ENCODE results near the gene DPF3.
"Not testable (repeated sequence)": the region's sequence is repeated elsewhere in the genome, so short reads cannot be mapped to it uniquely, and the experiment has no call there.

The DPF3 gene

GRCh38 chr14:72758993-72759392 is 134.9 kb downstream of the DPF3 start:
- no peak for DNase-seq

DNA sequence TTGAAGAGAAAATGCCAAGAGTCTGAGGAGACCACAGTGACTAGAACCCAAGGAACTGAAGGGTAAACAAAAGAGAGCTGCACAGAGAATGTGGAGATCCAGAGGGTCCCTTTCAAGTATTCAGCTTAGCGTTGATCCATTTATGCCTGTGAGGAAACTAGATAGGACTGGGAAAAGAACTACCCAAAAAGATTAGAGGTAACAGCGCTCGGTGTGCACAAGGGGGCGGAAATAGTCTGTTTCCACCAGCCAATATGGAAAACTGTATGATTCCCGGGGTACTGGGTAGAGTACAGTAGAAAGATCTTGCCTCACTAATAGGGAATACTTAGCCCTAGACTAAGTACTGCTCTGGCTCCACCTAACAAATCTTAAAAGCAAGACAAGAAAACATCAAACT is 135.5 kb downstream of the DPF3 start:
- no peak for DNase-seq

- no peak for DNase-seq
These were observed 136.9 kb downstream of the DPF3 start for GRCh38 chr14:72756967-72757366.

- DNase-seq = no peak
These were observed 138.1 kb downstream of the DPF3 start for GRCh38 chr14:72755766-72756165.

DNA sequence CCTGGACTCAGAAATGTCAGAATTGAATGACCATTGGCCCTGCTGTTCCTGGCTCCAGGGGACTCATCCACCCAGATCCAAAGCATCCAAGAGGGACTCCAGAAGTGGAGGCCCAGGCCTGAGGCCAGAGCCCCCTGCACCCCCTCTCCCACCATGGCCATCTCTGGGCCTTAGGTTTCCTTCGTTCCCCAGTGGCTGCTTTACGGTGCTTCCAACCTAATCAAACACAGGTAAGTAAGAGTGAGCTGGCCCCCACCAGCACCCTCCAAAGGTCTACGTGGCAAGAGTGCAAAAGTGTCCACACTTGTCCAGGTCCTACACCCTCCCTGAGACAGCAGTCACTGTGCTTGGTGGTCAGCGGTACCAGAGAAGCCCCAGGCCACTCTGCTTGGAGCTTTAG is 139.0 kb downstream of the DPF3 start:
- DNase-seq = no peak

GRCh38 chr14:72753879-72754400 is 140.0 kb downstream of the DPF3 start:
- no peak for DNase-seq

- no peak for DNase-seq
These were observed 140.7 kb downstream of the DPF3 start for GRCh38 chr14:72753044-72753710.

GRCh38 chr14:72752034-72752412 is 141.9 kb downstream of the DPF3 start:
- DNase-seq = no peak

GRCh38 chr14:72751276-72752033 is 142.4 kb downstream of the DPF3 start:
- DNase-seq = no peak

- DNase-seq = not testable (repeated sequence)
These were observed 145.0 kb downstream of the DPF3 start for GRCh38 chr14:72748921-72749320.

- no peak for DNase-seq
These were observed 146.2 kb downstream of the DPF3 start for GRCh38 chr14:72747652-72748051.

DNA sequence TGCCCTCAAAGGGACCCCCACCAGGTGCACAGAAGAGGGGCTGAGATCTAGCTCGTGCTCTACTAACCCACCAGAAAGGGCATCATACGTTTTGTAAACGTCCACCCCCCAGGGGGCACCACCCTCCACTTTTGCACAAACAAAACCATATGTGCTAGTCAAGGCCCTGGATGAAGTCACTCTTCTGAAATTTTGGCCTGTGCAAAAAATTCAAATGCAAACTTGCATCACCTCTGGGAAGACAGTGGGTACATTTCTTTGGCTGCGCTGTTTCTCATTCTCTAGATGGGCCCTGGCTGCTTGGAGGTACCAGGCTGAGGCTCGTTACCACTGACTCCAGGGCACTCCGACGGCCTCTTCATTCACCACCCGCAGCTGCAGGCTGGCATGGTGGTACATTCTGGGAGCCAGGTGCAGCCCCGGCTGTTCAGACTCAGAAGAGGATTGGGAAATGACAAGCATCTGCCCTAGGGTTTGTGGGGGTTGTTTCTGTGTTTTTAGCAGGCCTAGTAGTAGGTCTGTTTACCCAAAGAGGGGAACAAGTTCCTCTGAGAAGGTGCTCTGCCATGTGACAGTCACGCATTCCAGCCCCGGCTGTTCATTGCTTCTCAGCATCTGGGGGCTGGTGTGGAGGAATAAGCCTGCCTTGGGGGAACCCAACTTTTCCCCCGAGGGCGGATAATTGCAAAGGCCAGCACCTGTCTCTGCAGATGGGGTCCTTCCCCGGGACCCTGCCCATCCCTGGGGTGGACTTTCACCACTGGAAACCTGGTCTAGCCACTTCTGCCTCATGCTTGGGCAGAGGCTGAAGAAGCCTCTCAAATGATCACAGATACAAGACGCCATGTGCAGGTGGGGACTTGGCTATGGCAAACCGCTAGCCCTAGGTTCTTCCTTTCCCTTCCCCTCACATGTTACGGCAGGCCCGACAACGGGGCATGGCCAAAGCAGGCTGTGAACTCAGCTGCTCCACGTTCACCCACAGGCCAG is 147.6 kb downstream of the DPF3 start:
- peak; percentile 94 for DNase-seq

DNA sequence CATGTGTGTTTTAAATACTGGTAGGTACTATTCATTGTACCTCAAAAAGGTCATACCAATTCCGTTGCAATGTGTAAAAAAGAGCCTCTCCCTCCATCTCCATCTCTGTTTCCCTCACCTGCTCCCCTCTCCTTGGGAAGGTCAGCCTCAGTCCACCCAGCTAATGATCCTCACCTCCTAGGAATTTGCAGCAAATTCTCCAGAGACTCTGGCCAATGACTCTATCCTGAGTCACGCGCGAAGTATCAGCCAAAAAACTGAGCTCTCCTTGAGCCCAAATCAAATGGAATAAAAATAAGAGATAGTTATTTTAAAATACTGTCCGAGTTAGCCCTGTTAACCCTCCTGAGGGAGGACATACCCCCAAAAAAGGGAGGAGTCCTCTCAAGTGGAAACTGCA is 148.4 kb downstream of the DPF3 start:
- no peak for DNase-seq

GRCh38 chr14:72744416-72745120 is 149.3 kb downstream of the DPF3 start:
- DNase-seq = no peak

DNA sequence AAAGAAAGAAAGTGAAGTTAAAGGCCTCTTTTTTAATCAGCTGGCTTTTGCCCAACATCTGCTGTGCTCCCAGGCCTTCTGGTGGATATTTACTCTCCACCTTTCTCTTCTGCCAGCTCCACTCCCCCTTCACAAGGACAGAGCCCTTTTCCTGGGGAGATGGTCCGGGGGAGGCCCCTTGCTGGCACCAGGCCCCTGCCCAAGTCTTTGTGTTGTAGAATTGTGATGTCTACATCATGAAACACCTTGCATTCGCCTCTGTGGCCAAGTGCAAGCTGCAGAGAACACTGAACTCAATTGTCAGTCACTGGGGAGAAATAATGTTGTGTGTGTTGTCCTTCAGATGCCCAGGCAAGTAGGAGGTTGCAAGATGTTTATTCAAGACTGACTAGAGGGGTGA is 150.3 kb downstream of the DPF3 start:
- peak; percentile 68 for DNase-seq

- DNase-seq = no peak
These were observed 151.1 kb downstream of the DPF3 start for GRCh38 chr14:72742838-72743195.

DNA sequence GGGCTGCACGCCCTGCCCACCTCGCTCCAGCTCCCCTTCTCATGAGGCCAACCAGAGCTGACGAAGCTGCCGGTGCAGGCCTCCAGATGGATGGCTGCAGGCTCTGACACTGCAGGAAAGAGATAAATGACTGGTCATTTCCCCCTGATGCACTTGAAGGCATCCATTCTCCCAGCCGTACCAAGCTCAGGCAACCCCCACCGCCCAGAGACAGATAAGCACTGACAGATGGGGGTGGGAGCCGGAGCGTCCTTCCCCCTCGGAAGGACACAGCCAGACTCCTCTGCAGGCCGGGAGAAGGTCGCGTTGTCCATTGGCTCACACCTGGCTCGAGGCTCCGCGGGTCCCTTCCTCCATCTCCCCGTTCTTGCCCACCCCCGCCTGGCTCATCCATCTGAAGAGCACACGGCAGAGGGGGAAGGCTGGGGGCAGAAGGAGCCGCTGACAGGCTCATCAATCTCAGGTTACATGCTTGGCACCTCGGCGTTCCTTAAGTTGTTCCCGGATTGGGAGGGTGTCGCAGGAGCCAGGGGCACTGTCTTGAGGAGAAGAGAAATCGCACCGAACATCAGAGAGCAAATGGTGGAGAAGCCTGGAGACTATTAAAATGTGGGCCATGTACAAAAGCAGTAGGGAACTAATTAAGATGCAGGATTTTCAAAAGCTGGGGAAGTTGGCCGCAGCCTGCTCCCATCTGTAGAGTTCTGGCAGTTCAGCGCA is 151.6 kb downstream of the DPF3 start:
- peak; percentile 20 for DNase-seq

GRCh38 chr14:72741826-72742117 is 152.1 kb downstream of the DPF3 start:
- no peak for DNase-seq

GRCh38 chr14:72740966-72741825 is 152.7 kb downstream of the DPF3 start:
- peak; percentile 57 for DNase-seq

GRCh38 chr14:72740504-72740961 is 153.4 kb downstream of the DPF3 start:
- DNase-seq = no peak

Data from NCI-H1694 treated with DMSO at 0.1 percent for 48 hours (cell line).